GM12873 (cell line): ENCODE data around the gene RHOC.

Source experiments
- TF ChIP-seq, protein P1 (sequence below): IDR thresholded peaks from 2 replicates; pipeline ENCODE4 v1.5.1; 2012; ENCODE audit warnings: low read depth, mild to moderate bottlenecking, moderate library complexity, low read length, control low read depth; ENCODE audit not compliant: insufficient read depth; ENCODE audit errors: missing control alignments

Gene RHOC

DNA sequence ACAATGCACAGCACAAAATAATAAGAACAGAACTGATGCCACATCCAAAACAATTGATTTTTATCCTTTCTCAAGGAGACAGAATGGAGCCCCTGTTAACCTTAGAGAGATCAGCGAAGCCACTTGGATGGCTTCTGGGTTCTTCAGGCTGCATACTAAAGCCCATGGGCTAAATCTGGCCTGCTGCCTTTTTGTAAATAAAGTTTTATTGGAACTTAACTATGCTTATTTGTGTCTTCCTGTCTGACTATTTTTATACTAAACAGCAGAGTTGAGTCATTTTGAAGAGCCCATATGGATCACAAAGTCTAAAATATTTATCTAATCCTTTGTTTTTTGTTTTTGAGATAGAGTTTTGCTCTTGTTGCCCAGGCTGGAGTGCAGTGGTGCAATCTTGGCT is 24.5 kb upstream of the RHOC start:
- TF ChIP-seq, protein P1, sequence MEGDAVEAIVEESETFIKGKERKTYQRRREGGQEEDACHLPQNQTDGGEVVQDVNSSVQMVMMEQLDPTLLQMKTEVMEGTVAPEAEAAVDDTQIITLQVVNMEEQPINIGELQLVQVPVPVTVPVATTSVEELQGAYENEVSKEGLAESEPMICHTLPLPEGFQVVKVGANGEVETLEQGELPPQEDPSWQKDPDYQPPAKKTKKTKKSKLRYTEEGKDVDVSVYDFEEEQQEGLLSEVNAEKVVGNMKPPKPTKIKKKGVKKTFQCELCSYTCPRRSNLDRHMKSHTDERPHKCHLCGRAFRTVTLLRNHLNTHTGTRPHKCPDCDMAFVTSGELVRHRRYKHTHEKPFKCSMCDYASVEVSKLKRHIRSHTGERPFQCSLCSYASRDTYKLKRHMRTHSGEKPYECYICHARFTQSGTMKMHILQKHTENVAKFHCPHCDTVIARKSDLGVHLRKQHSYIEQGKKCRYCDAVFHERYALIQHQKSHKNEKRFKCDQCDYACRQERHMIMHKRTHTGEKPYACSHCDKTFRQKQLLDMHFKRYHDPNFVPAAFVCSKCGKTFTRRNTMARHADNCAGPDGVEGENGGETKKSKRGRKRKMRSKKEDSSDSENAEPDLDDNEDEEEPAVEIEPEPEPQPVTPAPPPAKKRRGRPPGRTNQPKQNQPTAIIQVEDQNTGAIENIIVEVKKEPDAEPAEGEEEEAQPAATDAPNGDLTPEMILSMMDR = no peak

DNA sequence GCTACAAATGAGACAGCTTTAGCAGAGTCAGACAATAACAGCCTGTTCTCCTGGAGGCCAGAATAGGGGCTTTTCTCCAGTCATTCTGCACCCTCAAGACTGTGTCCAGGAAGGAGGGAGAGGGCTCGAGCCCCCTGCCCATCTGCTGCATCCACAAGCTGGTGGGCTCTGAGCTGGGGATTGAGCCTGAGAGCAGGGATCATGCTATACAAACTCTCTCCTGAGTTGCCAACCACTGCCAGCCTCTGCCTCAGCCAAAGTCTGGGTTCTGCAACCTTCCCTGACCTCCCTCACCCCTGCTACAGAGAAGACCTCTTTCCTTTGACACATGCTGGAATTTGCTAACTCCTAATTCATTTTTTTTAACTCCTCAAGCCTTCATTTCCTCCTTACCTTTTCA is 23.0 kb upstream of the RHOC start:
- TF ChIP-seq, protein P1 = no peak

- TF ChIP-seq, protein P1 = no peak
Observed at GRCh38 chr1:112727716-112728115, 20.8 kb upstream of the RHOC start.

DNA sequence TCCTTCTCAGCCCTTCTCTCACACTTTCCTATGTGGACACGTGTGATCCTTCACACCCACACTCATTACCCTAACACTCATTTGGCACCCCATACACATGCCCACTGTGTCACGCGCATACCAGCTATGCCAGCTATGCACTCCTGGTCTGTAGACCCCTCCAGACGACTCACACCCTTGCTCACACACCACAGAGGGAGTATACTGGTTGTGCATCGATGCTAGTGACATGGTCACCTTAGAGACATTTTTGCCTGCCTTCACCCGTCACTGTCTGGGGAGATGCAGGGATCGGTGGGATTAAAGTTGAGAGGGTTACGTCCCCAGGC is 16.5 kb upstream of the RHOC start:
- TF ChIP-seq, protein P1 = no peak

DNA sequence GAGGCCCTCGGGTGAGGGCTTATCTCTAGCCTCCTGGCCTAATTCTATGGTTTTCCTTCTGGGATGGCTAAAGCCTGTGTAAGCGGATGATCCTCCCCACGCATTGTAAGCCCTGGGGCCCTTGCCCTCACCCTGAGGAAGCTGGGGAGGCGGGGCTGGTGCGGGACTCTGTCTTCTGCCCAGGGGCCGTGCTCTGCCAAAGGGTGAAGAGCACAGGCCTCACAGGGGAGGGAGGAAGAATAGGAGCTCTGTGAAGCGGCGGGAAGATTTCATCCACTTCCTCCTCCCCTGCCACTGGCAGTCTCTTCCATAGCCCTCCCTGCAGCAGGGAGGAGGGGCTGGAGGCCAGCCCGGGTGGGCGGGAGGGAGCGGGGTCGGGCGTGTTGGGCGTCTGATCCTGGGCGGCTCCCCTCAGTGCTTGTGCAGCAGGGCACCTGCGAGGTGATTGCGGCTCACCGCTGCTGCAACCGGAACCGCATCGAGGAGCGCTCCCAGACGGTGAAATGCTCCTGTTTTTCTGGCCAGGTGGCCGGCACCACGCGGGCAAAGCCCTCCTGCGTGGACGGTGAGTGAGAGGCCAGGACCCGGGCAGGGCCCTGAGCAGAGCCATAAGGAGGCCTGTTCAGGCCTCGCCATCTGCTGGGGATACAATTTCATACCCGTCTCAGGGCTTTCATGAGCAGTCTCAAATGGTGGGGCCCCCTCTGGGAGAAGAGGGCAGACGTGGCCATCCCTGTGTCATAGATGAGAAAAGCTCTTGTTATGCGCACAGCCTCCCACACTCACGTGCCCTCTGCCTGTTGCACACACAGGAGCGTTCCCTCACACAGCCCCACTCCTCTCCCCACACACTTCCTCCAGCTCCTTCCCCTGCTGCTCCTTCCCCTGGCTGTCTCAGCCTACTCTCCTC is 15.9 kb upstream of the RHOC start:
- TF ChIP-seq, protein P1 = peak; percentile 5

DNA sequence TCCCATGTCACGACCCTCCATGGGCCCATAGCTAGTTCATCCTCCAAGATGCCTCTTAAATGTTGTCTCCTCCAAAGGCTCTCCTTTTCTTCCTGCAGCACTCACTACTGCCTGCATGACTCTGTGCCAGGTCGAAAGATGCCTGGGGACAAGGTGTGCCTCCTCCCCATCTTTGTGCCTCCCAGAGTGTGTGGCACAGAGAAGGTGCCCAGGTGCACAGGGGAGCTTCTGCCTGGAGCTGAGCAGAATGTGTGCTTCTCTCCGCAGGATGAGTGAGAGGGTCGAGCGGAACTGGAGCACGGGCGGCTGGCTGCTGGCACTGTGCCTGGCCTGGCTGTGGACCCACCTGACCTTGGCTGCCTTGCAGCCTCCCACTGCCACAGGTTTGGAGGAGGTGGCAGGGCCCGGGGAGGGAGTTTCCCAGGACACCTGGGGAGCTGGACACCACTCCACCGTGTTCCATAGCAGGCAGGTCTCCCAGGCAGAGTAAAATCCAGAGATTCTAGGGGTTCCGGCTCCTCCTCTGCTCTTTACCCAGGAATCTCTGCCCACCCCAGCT is 15.1 kb upstream of the RHOC start:
- TF ChIP-seq, protein P1 = no peak

- TF ChIP-seq, protein P1 = no peak
Observed at GRCh38 chr1:112720800-112721199, 13.9 kb upstream of the RHOC start.
